Measurements from ENCODE around the gene CPPED1.

GRCh38 chr16:12611916-12612597 lies 191.6 kb downstream of the CPPED1 start:
- TF ChIP-seq POLR2A (IDR thresholded peaks at IDR 0.05; ENCODE audit: low read depth, low read length) (no peak), TAF1 (IDR thresholded peaks at IDR 0.05; ENCODE audit: low read depth, low read length) (no peak)
